Measurements from ENCODE around the gene NPY4R2. TPM values are rescaled to one million over a fixed set of nuclear protein-coding genes. Genes with fewer than 3 reads are reported as not detected.
"Not testable (repeated sequence)": the region's sequence is repeated elsewhere in the genome, so short reads cannot be mapped to it uniquely, and the experiment has no call there.

Gene NPY4R2
- total and polyA plus RNA-seq, 9 of the 15 experiments (the other 6 are each of a cell fraction or from before 2014, with no cell fraction given) = not detected

DNA sequence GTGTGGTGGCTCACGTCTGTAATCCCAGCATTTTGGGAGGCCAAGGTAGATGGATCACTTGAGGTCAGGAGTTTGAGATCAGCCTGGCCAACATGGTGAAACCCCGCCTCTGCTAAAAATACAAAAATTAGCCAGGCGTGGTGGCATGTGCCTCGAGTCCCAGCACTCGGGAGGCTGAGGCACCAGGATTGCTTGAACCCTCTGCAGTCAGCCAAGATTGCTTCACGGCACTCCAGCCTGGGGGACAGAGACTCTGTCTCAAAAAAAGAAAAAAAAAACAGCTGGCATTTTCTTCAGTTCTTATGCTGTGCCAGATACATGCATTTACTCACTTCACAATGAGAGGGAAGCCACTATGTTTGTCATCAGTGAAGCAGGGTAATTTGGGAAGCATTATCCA lies 22.9 kb downstream of the NPY4R2 start:
- WGBS (ENCODE audit: insufficient coverage, low coverage, missing lambda C conversion rate) = 0% methylated on average over 6 of the region's 6 CpGs
- BruUV-seq (replicated peaks); H3K4me3 ChIP-seq; H3K9me3 ChIP-seq (replicated peaks; ENCODE audit: control insufficient read depth, insufficient read depth, low read depth, low read length); H3K27ac ChIP-seq (ENCODE audit: extremely low read depth, low read depth, low read length); CTCF ChIA-PET (ENCODE audit: low intra/inter-chr PET ratio); H3K9ac ChIP-seq (ENCODE audit: insufficient read depth in 1 of 2, low read depth in 2 of 2, low read length in 2 of 2); H3K4me2 ChIP-seq (ENCODE audit: insufficient read depth, low read length); H3K36me3 ChIP-seq (ENCODE audit: control insufficient read depth, insufficient read depth, low read length); DNase-seq (ENCODE audit: extremely low read depth in 1 of 4, low spot score in 3 of 4); H3K79me2 ChIP-seq (ENCODE audit: control insufficient read depth, insufficient read depth, low read length); H3K27me3 ChIP-seq (ENCODE audit: control insufficient read depth in 2 of 2, insufficient read depth in 2 of 2, low read length in 2 of 2); ATAC-seq; intact Hi-C loops (cut with micrococcal nuclease); POLR2A ChIA-PET; H4K20me1 ChIP-seq (replicated peaks; ENCODE audit: control insufficient read depth, insufficient read depth, low read length); H3K4me1 ChIP-seq (replicated peaks in 1 of 2; ENCODE audit: control insufficient read depth in 2 of 2, insufficient read depth in 2 of 2, low read length in 2 of 2); FAIRE-seq; H3K9me1 ChIP-seq (ENCODE audit: control insufficient read depth, insufficient read depth, low read length); H2AFZ ChIP-seq (ENCODE audit: low read depth, low read length): not testable (repeated sequence)
- in situ Hi-C loops (cut with MboI) = loop anchor here (5.0 kb wide), 1 partner anchor 1499 kb away; no protein-coding TSS in a partner anchor

DNA sequence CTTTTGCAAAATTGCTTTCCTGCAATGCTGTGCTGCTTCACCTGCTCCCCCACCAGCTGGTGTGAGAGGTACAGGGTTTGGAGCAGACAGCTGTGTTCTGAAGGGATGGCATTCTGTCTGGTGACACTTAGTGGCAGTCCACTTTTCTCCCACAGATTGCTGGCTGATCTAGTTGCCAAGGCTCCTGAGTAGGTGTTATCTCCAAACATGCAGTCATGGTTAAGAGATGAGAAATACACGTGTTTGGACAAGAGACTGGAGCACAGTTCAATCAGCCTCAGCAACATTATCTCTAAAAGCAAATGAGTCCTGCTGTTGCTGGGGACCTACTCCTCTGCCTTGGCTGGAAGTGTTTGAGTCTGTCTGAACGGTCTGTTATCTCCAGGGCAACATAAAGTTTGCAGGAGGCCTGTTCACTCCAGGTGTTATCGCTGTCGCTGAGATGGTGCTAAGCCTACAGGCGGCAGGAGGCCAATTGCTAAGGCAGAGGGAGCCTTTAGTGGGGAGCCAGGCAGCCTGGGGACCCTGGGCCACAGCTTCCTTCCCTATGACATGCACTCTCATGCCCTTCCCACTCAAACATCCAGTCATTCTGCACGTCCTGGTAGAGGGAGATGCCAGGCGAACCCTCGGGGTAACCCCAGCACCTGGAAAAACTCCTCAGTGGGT lies 24.0 kb downstream of the NPY4R2 start:
- H3K79me2 ChIP-seq (ENCODE audit: control insufficient read depth, insufficient read depth, low read length); H3K9me3 ChIP-seq (replicated peaks; ENCODE audit: control insufficient read depth, insufficient read depth, low read depth, low read length); H3K9me1 ChIP-seq (ENCODE audit: control insufficient read depth, insufficient read depth, low read length); H2AFZ ChIP-seq (ENCODE audit: low read depth, low read length); H3K36me3 ChIP-seq (ENCODE audit: control insufficient read depth, insufficient read depth, low read length); H3K27me3 ChIP-seq (ENCODE audit: control insufficient read depth in 2 of 2, insufficient read depth in 2 of 2, low read length in 2 of 2); BruUV-seq (replicated peaks); CTCF ChIA-PET (ENCODE audit: low intra/inter-chr PET ratio); H4K20me1 ChIP-seq (replicated peaks; ENCODE audit: control insufficient read depth, insufficient read depth, low read length); H3K4me2 ChIP-seq (ENCODE audit: insufficient read depth, low read length); intact Hi-C loops (cut with micrococcal nuclease); H3K9ac ChIP-seq (ENCODE audit: insufficient read depth in 1 of 2, low read depth in 2 of 2, low read length in 2 of 2); H3K27ac ChIP-seq (ENCODE audit: extremely low read depth, low read depth, low read length); POLR2A ChIA-PET; H3K4me3 ChIP-seq; FAIRE-seq; H3K4me1 ChIP-seq (replicated peaks in 1 of 2; ENCODE audit: control insufficient read depth in 2 of 2, insufficient read depth in 2 of 2, low read length in 2 of 2): not testable (repeated sequence)
- DNase-seq (ENCODE audit: extremely low read depth in 1 of 4, low spot score in 3 of 4) = peak in 3 of 4 experiments; percentile 2 to 12 (median 3)
- 0% methylated on average over 4 of the region's 8 CpGs for WGBS (ENCODE audit: insufficient coverage, low coverage, missing lambda C conversion rate)
- in situ Hi-C loops (cut with MboI) = loop anchor here (5.0 kb wide), 1 partner anchor 1500 kb away; no protein-coding TSS in a partner anchor
- peak; percentile 74 for ATAC-seq
- 0 out of 2 replicates have a peak, but pooled peaks have one; percentile 11 for TF ChIP-seq RFX1 (IDR thresholded peaks at IDR 0.05)

DNA sequence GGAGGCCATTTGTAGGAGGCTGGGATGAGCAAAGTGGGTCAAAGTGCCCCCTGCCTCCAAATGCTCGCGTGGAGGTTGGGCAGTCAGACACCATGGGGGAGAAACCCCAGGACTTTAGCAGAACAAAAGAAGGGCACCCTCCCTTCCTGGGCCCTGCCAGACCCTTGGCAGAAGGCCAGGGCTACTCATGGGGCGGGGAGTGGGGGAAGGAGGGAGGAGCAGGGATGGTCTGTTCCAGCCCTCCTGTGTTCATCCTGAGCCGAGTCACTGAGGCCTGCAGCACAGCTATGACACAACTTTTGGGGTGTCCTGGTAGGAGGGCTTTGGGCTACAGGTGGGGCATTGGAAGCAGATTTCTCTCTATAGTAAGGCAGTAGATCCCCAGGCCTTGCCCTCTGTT lies 24.9 kb downstream of the NPY4R2 start:
- BruUV-seq (replicated peaks); H3K4me1 ChIP-seq (replicated peaks in 1 of 2; ENCODE audit: control insufficient read depth in 2 of 2, insufficient read depth in 2 of 2, low read length in 2 of 2); H2AFZ ChIP-seq (ENCODE audit: low read depth, low read length); H3K4me3 ChIP-seq; FAIRE-seq; H3K9ac ChIP-seq (ENCODE audit: insufficient read depth in 1 of 2, low read depth in 2 of 2, low read length in 2 of 2); H3K79me2 ChIP-seq (ENCODE audit: control insufficient read depth, insufficient read depth, low read length); H3K4me2 ChIP-seq (ENCODE audit: insufficient read depth, low read length); H4K20me1 ChIP-seq (replicated peaks; ENCODE audit: control insufficient read depth, insufficient read depth, low read length); H3K27me3 ChIP-seq (ENCODE audit: control insufficient read depth in 2 of 2, insufficient read depth in 2 of 2, low read length in 2 of 2); H3K27ac ChIP-seq (ENCODE audit: extremely low read depth, low read depth, low read length); POLR2A ChIA-PET; H3K9me1 ChIP-seq (ENCODE audit: control insufficient read depth, insufficient read depth, low read length); H3K36me3 ChIP-seq (ENCODE audit: control insufficient read depth, insufficient read depth, low read length); CTCF ChIA-PET (ENCODE audit: low intra/inter-chr PET ratio); H3K9me3 ChIP-seq (replicated peaks; ENCODE audit: control insufficient read depth, insufficient read depth, low read depth, low read length); intact Hi-C loops (cut with micrococcal nuclease); DNase-seq (ENCODE audit: extremely low read depth in 1 of 4, low spot score in 3 of 4): not testable (repeated sequence)
- peak; percentile 39; the same call in 1 of the 3 replicates for ATAC-seq
- no CpG with 5 or more reads among the region's 4 CpGs for WGBS (ENCODE audit: insufficient coverage, low coverage, missing lambda C conversion rate)
- in situ Hi-C loops (cut with MboI) = loop anchor here (5.0 kb wide), 1 partner anchor 1501 kb away; no protein-coding TSS in a partner anchor

DNA sequence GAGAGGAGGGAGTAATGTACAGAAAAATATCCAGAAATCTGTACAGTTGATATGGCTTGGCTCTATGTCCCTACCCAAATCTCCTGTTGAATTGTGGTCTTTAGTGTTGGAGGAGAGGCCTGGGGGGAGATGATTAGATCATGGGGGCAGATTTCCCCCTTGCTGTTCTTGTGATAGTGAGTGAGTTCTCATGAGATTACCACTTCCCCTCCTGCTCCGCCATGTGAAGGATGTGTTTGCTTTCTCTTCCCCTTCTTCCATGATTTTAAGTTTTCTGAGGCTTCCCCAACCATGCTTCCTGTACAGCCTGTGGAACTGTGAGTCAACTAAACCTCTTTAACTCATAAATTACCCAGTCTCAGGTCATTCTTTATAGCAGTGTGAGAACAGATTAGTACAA lies 29.0 kb downstream of the NPY4R2 start:
- H4K20me1 ChIP-seq (replicated peaks; ENCODE audit: control insufficient read depth, insufficient read depth, low read length); H3K9me3 ChIP-seq (replicated peaks; ENCODE audit: control insufficient read depth, insufficient read depth, low read depth, low read length); H3K36me3 ChIP-seq (ENCODE audit: control insufficient read depth, insufficient read depth, low read length); H3K79me2 ChIP-seq (ENCODE audit: control insufficient read depth, insufficient read depth, low read length); H2AFZ ChIP-seq (ENCODE audit: low read depth, low read length); H3K4me2 ChIP-seq (ENCODE audit: insufficient read depth, low read length); in situ Hi-C loops (cut with MboI); CTCF ChIA-PET (ENCODE audit: low intra/inter-chr PET ratio); BruUV-seq (replicated peaks); H3K9me1 ChIP-seq (ENCODE audit: control insufficient read depth, insufficient read depth, low read length); ATAC-seq; H3K4me3 ChIP-seq; H3K9ac ChIP-seq (ENCODE audit: insufficient read depth in 1 of 2, low read depth in 2 of 2, low read length in 2 of 2); FAIRE-seq; H3K27me3 ChIP-seq (ENCODE audit: control insufficient read depth in 2 of 2, insufficient read depth in 2 of 2, low read length in 2 of 2); intact Hi-C loops (cut with micrococcal nuclease); DNase-seq (ENCODE audit: extremely low read depth in 1 of 4, low spot score in 3 of 4); POLR2A ChIA-PET; H3K4me1 ChIP-seq (replicated peaks in 1 of 2; ENCODE audit: control insufficient read depth in 2 of 2, insufficient read depth in 2 of 2, low read length in 2 of 2); H3K27ac ChIP-seq (ENCODE audit: extremely low read depth, low read depth, low read length): not testable (repeated sequence)
- 0% methylated on average over 1 of the region's 1 CpG for WGBS (ENCODE audit: insufficient coverage, low coverage, missing lambda C conversion rate)
